ENCODE data around the gene SETD2.
"Not testable (repeated sequence)": the region's sequence is repeated elsewhere in the genome, so short reads cannot be mapped to it uniquely, and the experiment has no call there.

Gene SETD2, protein sequence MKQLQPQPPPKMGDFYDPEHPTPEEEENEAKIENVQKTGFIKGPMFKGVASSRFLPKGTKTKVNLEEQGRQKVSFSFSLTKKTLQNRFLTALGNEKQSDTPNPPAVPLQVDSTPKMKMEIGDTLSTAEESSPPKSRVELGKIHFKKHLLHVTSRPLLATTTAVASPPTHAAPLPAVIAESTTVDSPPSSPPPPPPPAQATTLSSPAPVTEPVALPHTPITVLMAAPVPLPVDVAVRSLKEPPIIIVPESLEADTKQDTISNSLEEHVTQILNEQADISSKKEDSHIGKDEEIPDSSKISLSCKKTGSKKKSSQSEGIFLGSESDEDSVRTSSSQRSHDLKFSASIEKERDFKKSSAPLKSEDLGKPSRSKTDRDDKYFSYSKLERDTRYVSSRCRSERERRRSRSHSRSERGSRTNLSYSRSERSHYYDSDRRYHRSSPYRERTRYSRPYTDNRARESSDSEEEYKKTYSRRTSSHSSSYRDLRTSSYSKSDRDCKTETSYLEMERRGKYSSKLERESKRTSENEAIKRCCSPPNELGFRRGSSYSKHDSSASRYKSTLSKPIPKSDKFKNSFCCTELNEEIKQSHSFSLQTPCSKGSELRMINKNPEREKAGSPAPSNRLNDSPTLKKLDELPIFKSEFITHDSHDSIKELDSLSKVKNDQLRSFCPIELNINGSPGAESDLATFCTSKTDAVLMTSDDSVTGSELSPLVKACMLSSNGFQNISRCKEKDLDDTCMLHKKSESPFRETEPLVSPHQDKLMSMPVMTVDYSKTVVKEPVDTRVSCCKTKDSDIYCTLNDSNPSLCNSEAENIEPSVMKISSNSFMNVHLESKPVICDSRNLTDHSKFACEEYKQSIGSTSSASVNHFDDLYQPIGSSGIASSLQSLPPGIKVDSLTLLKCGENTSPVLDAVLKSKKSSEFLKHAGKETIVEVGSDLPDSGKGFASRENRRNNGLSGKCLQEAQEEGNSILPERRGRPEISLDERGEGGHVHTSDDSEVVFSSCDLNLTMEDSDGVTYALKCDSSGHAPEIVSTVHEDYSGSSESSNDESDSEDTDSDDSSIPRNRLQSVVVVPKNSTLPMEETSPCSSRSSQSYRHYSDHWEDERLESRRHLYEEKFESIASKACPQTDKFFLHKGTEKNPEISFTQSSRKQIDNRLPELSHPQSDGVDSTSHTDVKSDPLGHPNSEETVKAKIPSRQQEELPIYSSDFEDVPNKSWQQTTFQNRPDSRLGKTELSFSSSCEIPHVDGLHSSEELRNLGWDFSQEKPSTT (N-terminal part only)
- 40.5 to 124 (median 69.3) reads per million in 18 experiments for total RNA-seq

- peak; percentile 86 to 89 for DNase-seq
Measured at GRCh38 chr3:47164007-47164881, at the start of gene SETD2. SETD2 (minus strand) TSS chr3:47164113; CDS start chr3:47163924, 189 bp downstream.

GRCh38 chr3:47210863-47211405, 47.0 kb upstream of the SETD2 start:
- DNase-seq, result no peak

DNA sequence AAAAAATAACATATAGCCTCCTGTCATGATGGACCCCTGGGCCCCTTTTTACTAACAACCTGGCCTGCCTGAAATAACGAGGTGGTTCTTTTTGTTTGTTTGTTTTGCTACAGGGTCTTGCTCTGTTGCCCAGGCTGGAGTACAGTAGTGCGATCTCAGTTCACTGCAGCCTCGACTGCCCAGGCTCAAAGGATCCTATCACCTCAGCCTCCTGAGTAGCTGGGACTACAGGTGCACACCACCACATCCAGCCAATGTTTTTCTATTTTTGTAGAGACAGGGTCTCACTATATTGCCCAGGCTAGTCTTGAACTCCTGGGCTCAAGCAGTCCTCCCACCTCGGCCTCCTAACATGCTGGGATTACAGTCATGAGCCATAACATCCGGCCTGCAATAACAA, 42.1 kb upstream of the SETD2 start:
- DNase-seq, result not testable (repeated sequence)

DNA sequence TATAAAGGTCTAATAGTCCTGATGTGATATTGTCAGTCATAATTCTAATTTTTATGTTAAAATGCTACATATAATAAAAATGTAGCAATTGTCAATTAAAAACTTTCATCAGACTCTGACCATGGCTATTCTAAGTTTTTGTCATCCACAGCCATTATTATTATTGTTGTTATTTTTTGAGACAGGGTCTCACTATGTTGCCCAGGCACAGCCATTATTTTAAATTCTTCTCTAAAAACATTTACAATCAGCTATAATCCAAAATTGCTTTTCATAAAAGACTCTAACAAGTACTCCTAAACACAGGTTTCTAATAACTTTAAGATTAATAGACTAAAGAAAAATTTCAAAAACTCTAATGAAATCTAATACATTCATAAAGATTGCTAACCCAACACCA, 41.0 kb upstream of the SETD2 start:
- DNase-seq, result no peak

GRCh38 chr3:47202542-47202941, 38.6 kb upstream of the SETD2 start:
- no peak for DNase-seq

DNA sequence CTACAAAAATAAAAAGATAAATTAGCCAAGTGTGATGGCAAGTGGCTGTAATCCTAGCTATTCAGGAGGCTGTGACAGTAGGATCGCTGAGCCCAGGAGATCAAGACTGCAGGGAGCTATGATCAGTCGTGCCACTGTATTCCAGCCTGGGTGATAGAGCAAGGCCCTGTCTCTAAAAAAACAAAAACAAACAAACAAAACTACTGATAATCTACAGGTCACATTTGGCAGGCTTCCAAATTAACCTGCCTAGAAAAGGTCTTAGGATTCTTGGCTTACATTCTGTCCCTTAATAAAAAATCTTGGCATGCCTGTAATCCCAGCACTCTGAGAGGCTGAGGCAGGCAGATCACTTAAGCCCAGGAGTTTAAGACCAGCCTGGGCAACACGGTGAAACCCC, 33.4 kb upstream of the SETD2 start:
- DNase-seq, result no peak

DNA sequence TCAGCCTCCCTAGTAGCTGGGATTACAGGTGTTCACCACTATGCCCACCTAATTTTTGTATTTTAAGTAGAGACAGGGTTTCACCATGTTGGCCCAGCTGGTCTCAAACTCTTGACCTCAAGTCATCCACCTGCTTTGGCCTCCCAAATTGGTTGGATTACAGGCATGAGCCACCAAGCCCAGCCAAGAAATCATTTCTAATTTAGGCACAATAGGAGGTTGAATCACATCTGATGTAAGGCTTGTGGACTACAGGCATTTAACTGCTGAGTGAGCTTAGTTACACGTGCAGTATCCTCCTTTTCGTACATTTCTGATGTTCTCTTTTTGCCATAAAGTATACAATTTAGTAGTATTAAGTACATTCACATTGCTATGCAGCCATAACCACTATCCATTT, 31.1 kb upstream of the SETD2 start:
- DNase-seq, result no peak

- DNase-seq, result peak; percentile 19 to 20
Measured at GRCh38 chr3:47193871-47194859, 30.3 kb upstream of the SETD2 start.

DNA sequence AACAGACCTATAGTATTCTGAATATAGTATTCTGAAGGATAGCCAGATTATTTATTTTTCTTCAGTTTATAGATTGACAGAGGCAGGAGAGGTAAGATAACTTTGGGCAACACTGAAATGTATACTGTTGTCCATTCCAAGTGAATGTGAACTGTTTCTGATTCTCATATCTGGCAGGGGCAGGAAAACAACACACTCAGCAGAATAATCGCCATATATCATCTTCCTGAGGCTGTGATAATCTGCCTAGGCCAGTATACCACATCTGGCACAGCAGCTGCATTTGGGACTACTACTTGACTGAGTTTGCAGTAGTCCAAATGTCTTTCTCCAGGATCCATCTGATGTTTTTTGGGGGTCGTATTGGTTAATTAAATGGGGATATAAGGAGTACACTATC, 22.4 kb upstream of the SETD2 start:
- DNase-seq, result no peak

DNA sequence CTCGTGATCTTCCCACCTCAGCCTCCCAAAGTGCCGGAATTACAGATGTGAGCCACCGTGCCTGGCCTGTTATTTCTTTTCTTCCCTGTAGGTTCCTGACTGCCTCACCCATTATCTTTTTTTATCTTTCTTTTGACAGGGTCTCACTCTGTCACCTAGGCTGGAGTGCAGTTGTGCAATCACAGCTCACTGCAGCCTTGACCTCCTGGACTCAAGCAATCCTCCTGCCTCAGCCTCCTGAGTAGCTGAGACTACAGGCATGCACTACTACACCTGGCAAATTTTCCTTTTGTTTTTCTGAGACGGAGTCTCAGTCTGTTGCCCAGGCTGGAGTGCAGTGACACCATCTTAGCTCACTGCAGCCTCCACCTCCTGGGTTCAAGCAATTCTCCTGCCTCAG, 17.8 kb upstream of the SETD2 start:
- not testable (repeated sequence) for DNase-seq

GRCh38 chr3:47180011-47180410, 16.1 kb upstream of the SETD2 start:
- not testable (repeated sequence) for DNase-seq

GRCh38 chr3:47176582-47176981, 12.7 kb upstream of the SETD2 start:
- no peak for DNase-seq

GRCh38 chr3:47163169-47164006, 525 bp downstream of the SETD2 start:
- peak; percentile 5 to 35 for DNase-seq

- peak in 1 of 2 donors; percentile 13 for DNase-seq
Measured at GRCh38 chr3:47162697-47163168, 1.2 kb downstream of the SETD2 start.

GRCh38 chr3:47161983-47162696, 1.8 kb downstream of the SETD2 start:
- peak; percentile 24 to 30 for DNase-seq

DNA sequence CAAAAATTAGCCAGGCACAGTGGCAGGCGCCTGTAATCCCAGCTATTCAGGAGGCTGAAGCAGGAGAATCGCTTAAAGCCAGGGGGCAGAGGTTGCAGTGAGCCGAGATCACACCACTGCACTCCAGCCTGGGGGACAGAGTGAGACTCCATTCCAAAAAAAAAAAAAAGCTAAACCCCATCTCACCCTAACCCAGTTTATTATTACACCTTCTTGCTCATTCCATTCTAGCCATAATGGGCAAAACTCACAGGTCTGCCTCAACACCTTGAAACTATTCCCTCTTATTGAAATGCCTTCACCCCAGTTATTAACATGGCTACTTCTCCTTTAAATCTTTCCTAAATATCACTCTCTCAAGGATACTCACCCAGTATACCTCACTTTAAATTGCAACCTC, 4.1 kb downstream of the SETD2 start:
- DNase-seq, result no peak

DNA sequence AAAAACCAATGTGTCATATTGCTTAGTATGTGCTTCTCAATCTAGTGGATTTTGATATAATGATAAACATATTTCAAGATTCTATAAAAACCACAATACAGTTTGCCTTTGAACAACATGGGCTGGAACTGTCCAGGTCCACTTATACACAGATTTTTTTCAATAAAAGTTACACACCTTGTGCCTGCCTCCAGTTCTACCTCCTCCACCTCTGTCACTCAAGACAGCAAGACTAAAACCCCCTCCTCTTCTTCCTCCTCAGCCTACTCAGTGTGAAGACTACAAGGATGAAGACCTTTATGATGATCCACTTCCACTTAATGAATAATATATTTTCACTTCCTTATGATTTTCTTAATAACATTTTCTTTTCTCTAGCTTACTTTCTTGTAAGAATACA, 5.7 kb downstream of the SETD2 start:
- no peak for DNase-seq

GRCh38 chr3:47156396-47156795, 7.5 kb downstream of the SETD2 start:
- DNase-seq, result no peak
